GM12872 (cell line): ENCODE results near the gene POU2F2.

Experiments used
- CTCF ChIP-seq: IDR thresholded peaks from 3 replicates; pipeline ENCODE4 v1.5.1; 2011; ENCODE audit warnings: low read depth, mild to moderate bottlenecking, low read length, moderate library complexity; ENCODE audit not compliant: insufficient read depth

The POU2F2 gene

GRCh38 chr19:42081584-42082203 lies 50.6 kb downstream of the POU2F2 start:
- peak; percentile 77 for TF ChIP-seq CTCF

- TF ChIP-seq CTCF = no peak
Observed at GRCh38 chr19:42080764-42081375, 51.4 kb downstream of the POU2F2 start.

- no peak for TF ChIP-seq CTCF
Observed at GRCh38 chr19:42079886-42080763, 52.1 kb downstream of the POU2F2 start.

- TF ChIP-seq CTCF = no peak
Observed at GRCh38 chr19:42079276-42079669, 53.0 kb downstream of the POU2F2 start.

GRCh38 chr19:42078538-42079275 lies 53.5 kb downstream of the POU2F2 start:
- no peak for TF ChIP-seq CTCF

GRCh38 chr19:42078058-42078457 lies 54.2 kb downstream of the POU2F2 start:
- TF ChIP-seq CTCF = no peak
